GM19043 (cell line): ENCODE data around the gene STYXL1.
A peak's percentile ranks its signal among the peaks of the same experiment; 100 is the strongest.
"Not testable (repeated sequence)": the region's sequence is repeated elsewhere in the genome, so short reads cannot be mapped to it uniquely, and the experiment has no call there.

ENCODE experiments used
- ATAC-seq: cut with Tn5 transposase; IDR thresholded peaks from one replicate; pipeline ENCODE4 v1.9.1; 2021; ENCODE audit warnings: low read depth; ENCODE audit not compliant: unreplicated experiment

Gene STYXL1

GRCh38 chr7:76066716-76067503 lies 19.1 kb upstream of the STYXL1 start:
- no peak for ATAC-seq

GRCh38 chr7:76065016-76065612 lies 17.3 kb upstream of the STYXL1 start:
- no peak for ATAC-seq

- no peak for ATAC-seq
Measured at GRCh38 chr7:76064208-76064970, 16.6 kb upstream of the STYXL1 start.

- ATAC-seq: no peak
Measured at GRCh38 chr7:76063525-76063924, 15.7 kb upstream of the STYXL1 start.

- ATAC-seq: no peak
Measured at GRCh38 chr7:76063114-76063513, 15.3 kb upstream of the STYXL1 start.

- ATAC-seq: no peak
Measured at GRCh38 chr7:76062254-76062653, 14.5 kb upstream of the STYXL1 start.

GRCh38 chr7:76060842-76061241 lies 13.0 kb upstream of the STYXL1 start:
- ATAC-seq: no peak

- ATAC-seq: not testable (repeated sequence)
Measured at GRCh38 chr7:76058745-76059144, 10.9 kb upstream of the STYXL1 start.

GRCh38 chr7:76057813-76058145 lies 10.0 kb upstream of the STYXL1 start:
- ATAC-seq: no peak

GRCh38 chr7:76057103-76057812 lies 9.5 kb upstream of the STYXL1 start:
- ATAC-seq: no peak

- no peak for ATAC-seq
Measured at GRCh38 chr7:76056241-76056640, 8.4 kb upstream of the STYXL1 start.

GRCh38 chr7:76054123-76055120 lies 6.6 kb upstream of the STYXL1 start:
- ATAC-seq: no peak

- ATAC-seq: no peak
Measured at GRCh38 chr7:76053461-76053860, 5.7 kb upstream of the STYXL1 start.

GRCh38 chr7:76052681-76053080 lies 4.9 kb upstream of the STYXL1 start:
- ATAC-seq: not testable (repeated sequence)

GRCh38 chr7:76051840-76052239 lies 4.0 kb upstream of the STYXL1 start:
- no peak for ATAC-seq

- ATAC-seq: no peak
Measured at GRCh38 chr7:76050545-76050944, 2.7 kb upstream of the STYXL1 start.

GRCh38 chr7:76049295-76049694 lies 1.5 kb upstream of the STYXL1 start:
- ATAC-seq: no peak

- ATAC-seq: peak; percentile 25
Measured at GRCh38 chr7:76048668-76048988, 828 bp upstream of the STYXL1 start.

GRCh38 chr7:76047305-76047810 lies 442 bp downstream of the STYXL1 start:
- ATAC-seq: peak; percentile 3

GRCh38 chr7:76044375-76044865 lies 3.4 kb downstream of the STYXL1 start:
- no peak for ATAC-seq
